ENCODE data around the gene MN1. TPM values are rescaled to one million over a fixed set of nuclear protein-coding genes. Genes with fewer than 3 reads are reported as not detected.

The MN1 gene
- total RNA-seq, 1 experiment from 2014 or later, result 8.2 TPM

DNA sequence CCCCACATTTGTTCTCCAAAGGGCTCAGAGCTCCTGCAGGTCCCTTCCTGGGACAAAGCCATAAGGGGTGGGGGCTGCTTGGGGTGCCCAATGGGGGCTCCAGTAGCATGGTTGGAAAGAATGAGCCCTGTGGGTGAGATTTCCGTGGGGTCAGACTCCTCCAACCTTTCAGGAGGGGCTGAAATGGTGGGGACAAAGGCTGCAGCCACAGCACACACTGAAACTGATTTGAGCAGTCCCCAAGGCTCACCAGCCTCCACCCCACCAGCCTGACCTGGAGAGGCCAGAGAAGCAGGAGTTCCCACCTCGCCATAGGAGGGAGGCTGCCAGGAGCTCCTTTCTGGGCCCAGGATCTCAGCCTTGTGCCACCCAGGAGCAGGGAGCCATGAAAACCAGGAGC, 69.2 kb downstream of the MN1 start:
- Histone ChIP-seq H3K27ac (no peak overlapping the region), H3K4me2 (no peak overlapping the region), H3K27me3 (ENCODE audit: insufficient read depth, low read depth) (no peaks in the 10 kb centered on the region), H3K79me2 (ENCODE audit: low read depth) (no peaks in the 10 kb centered on the region), H4K20me1 (ENCODE audit: insufficient read depth) (no peaks in the 10 kb centered on the region), H3F3A (ENCODE audit: insufficient read depth, low read depth) (peaks cover 13% of the 10 kb centered on the region; the same call in 1 of the 2 replicates), H3K9me3 (ENCODE audit: insufficient read depth, low read depth) (peaks cover 1% of the 10 kb centered on the region; the same call in 1 of the 2 replicates), H3K4me1 (replicated peaks; ENCODE audit: insufficient read depth) (peaks cover 14% of the 10 kb centered on the region), H3K4me3 (no peak overlapping the region), H2AFZ (no peak overlapping the region), H3K9me2 (ENCODE audit: insufficient read depth) (no peaks in the 10 kb centered on the region), H3K36me3 (ENCODE audit: low read depth) (no peaks in the 10 kb centered on the region)
- no peak for DNase-seq
- BruUV-seq (replicated peaks), result no TSS peak
- intact Hi-C loops (cut with micrococcal nuclease; ENCODE audit: unreplicated experiment), result no loop called here
- ChIA-PET POLR2A (ENCODE audit: unreplicated experiment) (no interaction called here), CTCF (no interaction called here)
- TF ChIP-seq EZH2 (IDR thresholded peaks at IDR 0.05; ENCODE audit: low read depth), result no peak
- TF ChIP-seq, protein P1, sequence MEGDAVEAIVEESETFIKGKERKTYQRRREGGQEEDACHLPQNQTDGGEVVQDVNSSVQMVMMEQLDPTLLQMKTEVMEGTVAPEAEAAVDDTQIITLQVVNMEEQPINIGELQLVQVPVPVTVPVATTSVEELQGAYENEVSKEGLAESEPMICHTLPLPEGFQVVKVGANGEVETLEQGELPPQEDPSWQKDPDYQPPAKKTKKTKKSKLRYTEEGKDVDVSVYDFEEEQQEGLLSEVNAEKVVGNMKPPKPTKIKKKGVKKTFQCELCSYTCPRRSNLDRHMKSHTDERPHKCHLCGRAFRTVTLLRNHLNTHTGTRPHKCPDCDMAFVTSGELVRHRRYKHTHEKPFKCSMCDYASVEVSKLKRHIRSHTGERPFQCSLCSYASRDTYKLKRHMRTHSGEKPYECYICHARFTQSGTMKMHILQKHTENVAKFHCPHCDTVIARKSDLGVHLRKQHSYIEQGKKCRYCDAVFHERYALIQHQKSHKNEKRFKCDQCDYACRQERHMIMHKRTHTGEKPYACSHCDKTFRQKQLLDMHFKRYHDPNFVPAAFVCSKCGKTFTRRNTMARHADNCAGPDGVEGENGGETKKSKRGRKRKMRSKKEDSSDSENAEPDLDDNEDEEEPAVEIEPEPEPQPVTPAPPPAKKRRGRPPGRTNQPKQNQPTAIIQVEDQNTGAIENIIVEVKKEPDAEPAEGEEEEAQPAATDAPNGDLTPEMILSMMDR (conservative IDR thresholded peaks at IDR 0.05), result no peak

DNA sequence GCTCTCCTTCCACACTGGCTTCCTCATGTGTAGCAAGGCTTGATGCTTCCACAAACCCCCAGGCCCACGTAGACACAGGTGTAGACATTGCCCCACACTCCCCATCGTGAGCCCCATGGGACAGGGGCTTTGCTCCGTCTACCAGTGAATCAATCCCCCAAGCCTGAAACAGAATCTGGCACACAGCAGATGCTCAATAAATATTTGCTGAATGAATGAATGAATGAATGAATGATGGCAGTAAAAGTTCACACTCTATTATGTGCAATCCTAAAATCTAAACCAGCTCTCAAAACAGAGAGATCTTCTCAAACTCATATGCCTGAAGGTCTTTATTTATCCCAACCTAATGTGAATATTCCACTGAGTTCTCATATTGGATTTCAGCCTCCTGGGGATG, 69.9 kb downstream of the MN1 start:
- no peak for DNase-seq
- no peaks in the 10 kb centered on the region for H3K9me2 ChIP-seq (ENCODE audit: insufficient read depth)
- no peaks in the 10 kb centered on the region for H3K79me2 ChIP-seq (ENCODE audit: low read depth)
- ChIA-PET POLR2A (ENCODE audit: unreplicated experiment) (no interaction called here), CTCF (no interaction called here)
- no TSS peak for BruUV-seq (replicated peaks)
- no peak overlapping the region for H2AFZ ChIP-seq
- H3K36me3 ChIP-seq (ENCODE audit: low read depth), result no peaks in the 10 kb centered on the region
- H3K4me1 ChIP-seq (replicated peaks; ENCODE audit: insufficient read depth), result peaks cover 22% of the 10 kb centered on the region
- H4K20me1 ChIP-seq (ENCODE audit: insufficient read depth), result no peaks in the 10 kb centered on the region
- H3K9me3 ChIP-seq (ENCODE audit: insufficient read depth, low read depth), result no peaks in the 10 kb centered on the region
- no peak overlapping the region for H3K4me2 ChIP-seq
- H3K27me3 ChIP-seq (ENCODE audit: insufficient read depth, low read depth), result no peaks in the 10 kb centered on the region
- TF ChIP-seq, protein P1 (conservative IDR thresholded peaks at IDR 0.05), result no peak
- TF ChIP-seq EZH2 (IDR thresholded peaks at IDR 0.05; ENCODE audit: low read depth), result no peak
- H3F3A ChIP-seq (ENCODE audit: insufficient read depth, low read depth), result peaks cover 16% of the 10 kb centered on the region; the same call in 1 of the 2 replicates
- H3K4me3 ChIP-seq, result no peak overlapping the region
- no peak overlapping the region for H3K27ac ChIP-seq
- intact Hi-C loops (cut with micrococcal nuclease; ENCODE audit: unreplicated experiment), result no loop called here

DNA sequence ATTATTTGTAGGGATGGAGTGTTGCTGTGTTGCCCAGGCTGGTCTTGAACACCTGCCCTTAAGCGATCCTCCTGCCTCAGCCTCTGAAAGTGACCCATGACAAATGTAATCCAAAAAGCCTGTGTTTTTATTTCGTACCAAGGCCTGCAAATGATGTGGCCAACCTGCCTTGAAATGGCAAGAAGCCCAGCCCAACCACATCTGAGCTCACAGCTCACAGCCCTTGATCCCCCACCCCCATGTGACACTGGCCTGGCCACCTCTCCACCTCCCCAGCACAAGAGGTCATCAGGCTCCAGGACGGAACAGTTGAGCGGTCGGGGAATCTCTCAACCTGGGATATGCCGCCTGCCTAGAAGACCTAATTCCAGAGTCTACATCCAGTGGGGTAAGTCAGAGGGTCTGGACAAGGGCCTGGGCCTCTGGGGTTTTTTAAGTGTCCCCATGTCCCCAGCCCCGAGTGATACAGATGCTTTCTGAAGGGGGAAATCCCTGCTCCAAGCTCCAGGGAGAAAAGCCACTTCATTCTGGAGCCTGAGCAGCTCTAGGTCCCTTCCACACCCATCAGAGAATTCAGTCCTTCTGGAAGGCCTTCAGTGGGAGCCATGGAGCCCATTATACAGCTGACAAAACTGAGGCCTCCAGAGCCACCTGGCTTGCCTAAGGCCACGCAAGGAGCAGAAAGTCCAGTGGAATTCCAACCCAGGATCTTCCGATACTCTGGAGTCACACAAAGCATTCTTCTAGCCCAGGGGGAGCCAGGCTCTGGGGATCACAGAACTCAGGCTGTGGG, 70.7 kb downstream of the MN1 start:
- Histone ChIP-seq H3K4me2 (no peak overlapping the region), H3K79me2 (ENCODE audit: low read depth) (no peaks in the 10 kb centered on the region), H3K36me3 (ENCODE audit: low read depth) (no peaks in the 10 kb centered on the region), H4K20me1 (ENCODE audit: insufficient read depth) (no peaks in the 10 kb centered on the region), H3K27me3 (ENCODE audit: insufficient read depth, low read depth) (no peaks in the 10 kb centered on the region), H3K27ac (no peak overlapping the region), H3K4me1 (replicated peaks; ENCODE audit: insufficient read depth) (peaks cover 29% of the 10 kb centered on the region), H3K9me2 (ENCODE audit: insufficient read depth) (no peaks in the 10 kb centered on the region), H3K4me3 (no peak overlapping the region), H3K9me3 (ENCODE audit: insufficient read depth, low read depth) (no peaks in the 10 kb centered on the region), H3F3A (ENCODE audit: insufficient read depth, low read depth) (peaks cover 16% of the 10 kb centered on the region; the same call in 1 of the 2 replicates), H2AFZ (no peak overlapping the region)
- ChIA-PET CTCF (no interaction called here), POLR2A (ENCODE audit: unreplicated experiment) (interaction anchor here (0.6 kb wide), 1 partner anchor 15 kb away, joined by 3 read pairs; no protein-coding TSS in a partner anchor)
- intact Hi-C loops (cut with micrococcal nuclease; ENCODE audit: unreplicated experiment), result no loop called here
- TF ChIP-seq, protein P1 (conservative IDR thresholded peaks at IDR 0.05), result no peak
- TF ChIP-seq EZH2 (IDR thresholded peaks at IDR 0.05; ENCODE audit: low read depth), result no peak
- BruUV-seq (replicated peaks), result no TSS peak
- DNase-seq, result no peak

All from PC-9 (cell line).